Measurements from ENCODE around the gene ACO1. TPM values are rescaled to one million over a fixed set of nuclear protein-coding genes. Genes with fewer than 3 reads are reported as not detected.
A peak's percentile ranks its signal among the peaks of the same experiment; 100 is the strongest.

ACO1 gene
- total RNA-seq, 1 donor from 2014 or later: 19.4 TPM

GRCh38 chr9:32427111-32427873 lies 42.8 kb downstream of the ACO1 start:
- Histone ChIP-seq H3K27me3 (ENCODE audit: insufficient read depth, low read length) (no peaks in the 10 kb centered on the region), H3K4me3 (ENCODE audit: insufficient read depth, low read depth, low read length) (no peak overlapping the region), H3K79me2 (ENCODE audit: insufficient read depth, low read length) (no peaks in the 10 kb centered on the region), H2AFZ (ENCODE audit: low read depth, low read length) (no peak overlapping the region), H4K20me1 (ENCODE audit: insufficient read depth, low read length) (no peaks in the 10 kb centered on the region), H3K36me3 (ENCODE audit: insufficient read depth, low read length) (peaks cover 20% of the 10 kb centered on the region), H3K4me2 (ENCODE audit: low read length) (no peak overlapping the region), H3K9ac (ENCODE audit: low read length) (no peak overlapping the region), H3K27ac (ENCODE audit: low read depth, low read length) (no peak overlapping the region), H3K9me3 (ENCODE audit: insufficient read depth, low read depth, low read length) (no peaks in the 10 kb centered on the region), H3K4me1 (ENCODE audit: insufficient read depth, low read length) (peaks cover 50% of the 10 kb centered on the region)
- no peak for TF ChIP-seq EZH2 (IDR thresholded peaks at IDR 0.05; ENCODE audit: insufficient read depth, low read length)
- no peak for TF ChIP-seq CTCF (IDR thresholded peaks at IDR 0.05; ENCODE audit: insufficient read depth, low read depth, low read length)
- no peaks in the 10 kb centered on the region for H3K27me3 Mint-ChIP-seq (ENCODE audit: low read depth, unreplicated experiment)
- H3K9me3 Mint-ChIP-seq (ENCODE audit: unreplicated experiment): no peaks in the 10 kb centered on the region
- H3K4me1 Mint-ChIP-seq (ENCODE audit: low read depth, unreplicated experiment): peaks cover 62% of the 10 kb centered on the region
- H3K36me3 Mint-ChIP-seq (ENCODE audit: low read depth, unreplicated experiment): peaks cover 1% of the 10 kb centered on the region
- H3K4me3 Mint-ChIP-seq (ENCODE audit: unreplicated experiment): no peak overlapping the region
- FAIRE-seq (no peak), DNase-seq (ENCODE audit: low read depth) (peak; percentile 29)
- peak overlapping the region; percentile 92 for H3K27ac Mint-ChIP-seq (ENCODE audit: unreplicated experiment)

DNA sequence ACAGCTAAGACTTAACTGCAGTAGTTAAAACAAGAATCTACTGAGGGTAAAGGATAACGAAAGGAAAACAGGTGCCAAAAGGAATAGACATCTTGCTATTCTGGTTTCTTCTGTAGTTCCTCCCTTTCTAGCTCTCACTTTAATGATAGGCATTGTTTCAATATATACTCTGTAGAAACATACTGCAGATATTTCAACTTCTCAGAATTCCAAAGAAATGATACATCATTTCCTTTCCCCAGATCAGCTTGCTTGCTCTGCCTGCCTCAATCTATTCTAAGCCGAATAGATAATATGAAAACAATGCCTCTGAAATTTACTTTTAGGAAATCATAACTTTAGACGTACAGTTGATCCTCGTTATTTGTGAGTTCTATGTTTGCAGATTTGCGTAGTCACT lies 46.3 kb downstream of the ACO1 start:
- Histone ChIP-seq H3K4me3 (ENCODE audit: insufficient read depth, low read depth, low read length) (peak overlapping the region; percentile 41), H3K4me2 (ENCODE audit: low read length) (peak overlapping the region; percentile 80), H3K36me3 (ENCODE audit: insufficient read depth, low read length) (peaks cover 31% of the 10 kb centered on the region), H2AFZ (ENCODE audit: low read depth, low read length) (no peak overlapping the region), H3K27ac (ENCODE audit: low read depth, low read length) (peak overlapping the region; percentile 81), H4K20me1 (ENCODE audit: insufficient read depth, low read length) (no peaks in the 10 kb centered on the region), H3K9ac (ENCODE audit: low read length) (peak overlapping the region; percentile 68), H3K27me3 (ENCODE audit: insufficient read depth, low read length) (no peaks in the 10 kb centered on the region), H3K4me1 (ENCODE audit: insufficient read depth, low read length) (peaks cover 39% of the 10 kb centered on the region), H3K79me2 (ENCODE audit: insufficient read depth, low read length) (no peaks in the 10 kb centered on the region), H3K9me3 (ENCODE audit: insufficient read depth, low read depth, low read length) (no peaks in the 10 kb centered on the region)
- Mint-ChIP-seq H3K4me1 (ENCODE audit: low read depth, unreplicated experiment) (peaks cover 60% of the 10 kb centered on the region), H3K36me3 (ENCODE audit: low read depth, unreplicated experiment) (peaks cover 10% of the 10 kb centered on the region), H3K27ac (ENCODE audit: unreplicated experiment) (peak overlapping the region; percentile 75), H3K9me3 (ENCODE audit: unreplicated experiment) (no peaks in the 10 kb centered on the region), H3K4me3 (ENCODE audit: unreplicated experiment) (no peak overlapping the region), H3K27me3 (ENCODE audit: low read depth, unreplicated experiment) (no peaks in the 10 kb centered on the region)
- FAIRE-seq: peak; percentile 43
- TF ChIP-seq CTCF (IDR thresholded peaks at IDR 0.05; ENCODE audit: insufficient read depth, low read depth, low read length) (no peak), EZH2 (IDR thresholded peaks at IDR 0.05; ENCODE audit: insufficient read depth, low read length) (no peak)
- peak; percentile 64 for DNase-seq (ENCODE audit: low read depth)

GRCh38 chr9:32431196-32431595 lies 46.8 kb downstream of the ACO1 start:
- peak overlapping the region; percentile 62 for H3K27ac Mint-ChIP-seq (ENCODE audit: unreplicated experiment)
- Histone ChIP-seq H3K4me3 (ENCODE audit: insufficient read depth, low read depth, low read length) (peak overlapping the region; percentile 41), H4K20me1 (ENCODE audit: insufficient read depth, low read length) (no peaks in the 10 kb centered on the region), H3K27ac (ENCODE audit: low read depth, low read length) (peak overlapping the region; percentile 81), H3K79me2 (ENCODE audit: insufficient read depth, low read length) (no peaks in the 10 kb centered on the region), H3K36me3 (ENCODE audit: insufficient read depth, low read length) (peaks cover 36% of the 10 kb centered on the region), H2AFZ (ENCODE audit: low read depth, low read length) (no peak overlapping the region), H3K4me1 (ENCODE audit: insufficient read depth, low read length) (peaks cover 36% of the 10 kb centered on the region), H3K27me3 (ENCODE audit: insufficient read depth, low read length) (no peaks in the 10 kb centered on the region), H3K4me2 (ENCODE audit: low read length) (peak overlapping the region; percentile 80), H3K9me3 (ENCODE audit: insufficient read depth, low read depth, low read length) (no peaks in the 10 kb centered on the region), H3K9ac (ENCODE audit: low read length) (peak overlapping the region; percentile 68)
- TF ChIP-seq CTCF (IDR thresholded peaks at IDR 0.05; ENCODE audit: insufficient read depth, low read depth, low read length) (no peak), EZH2 (IDR thresholded peaks at IDR 0.05; ENCODE audit: insufficient read depth, low read length) (no peak)
- peak; percentile 32 for DNase-seq (ENCODE audit: low read depth)
- peaks cover 10% of the 10 kb centered on the region for H3K36me3 Mint-ChIP-seq (ENCODE audit: low read depth, unreplicated experiment)
- no peaks in the 10 kb centered on the region for H3K9me3 Mint-ChIP-seq (ENCODE audit: unreplicated experiment)
- H3K4me1 Mint-ChIP-seq (ENCODE audit: low read depth, unreplicated experiment): peaks cover 59% of the 10 kb centered on the region
- no peak overlapping the region for H3K4me3 Mint-ChIP-seq (ENCODE audit: unreplicated experiment)
- no peak for FAIRE-seq
- no peaks in the 10 kb centered on the region for H3K27me3 Mint-ChIP-seq (ENCODE audit: low read depth, unreplicated experiment)

Data from astrocyte (in vitro differentiated cells and primary cell).